Body of pancreas (tissue), 4 donors: ENCODE measurements around the gene MORC2.

Experiments used
- POLR2A ChIP-seq, 3 donors: fragments of 450-650 bp; IDR thresholded peaks; one replicate each; pipeline ENCODE4 v1.6.1; 2016; ENCODE audit warnings: antibody characterized with exemption in 3 of 3, mild to moderate bottlenecking in 2 of 3
- TF ChIP-seq, protein P1 (sequence below), 7 experiments: fragments of 450-650 bp in 4 of 7; fragments of 200-600 bp in 3 of 7; sonication (generic) in 3 of 7; IDR thresholded peaks; one replicate each; pipeline ENCODE4 v1.5.1; 2016 to 2019; ENCODE audit warnings: antibody characterized with exemption in 7 of 7

DNA sequence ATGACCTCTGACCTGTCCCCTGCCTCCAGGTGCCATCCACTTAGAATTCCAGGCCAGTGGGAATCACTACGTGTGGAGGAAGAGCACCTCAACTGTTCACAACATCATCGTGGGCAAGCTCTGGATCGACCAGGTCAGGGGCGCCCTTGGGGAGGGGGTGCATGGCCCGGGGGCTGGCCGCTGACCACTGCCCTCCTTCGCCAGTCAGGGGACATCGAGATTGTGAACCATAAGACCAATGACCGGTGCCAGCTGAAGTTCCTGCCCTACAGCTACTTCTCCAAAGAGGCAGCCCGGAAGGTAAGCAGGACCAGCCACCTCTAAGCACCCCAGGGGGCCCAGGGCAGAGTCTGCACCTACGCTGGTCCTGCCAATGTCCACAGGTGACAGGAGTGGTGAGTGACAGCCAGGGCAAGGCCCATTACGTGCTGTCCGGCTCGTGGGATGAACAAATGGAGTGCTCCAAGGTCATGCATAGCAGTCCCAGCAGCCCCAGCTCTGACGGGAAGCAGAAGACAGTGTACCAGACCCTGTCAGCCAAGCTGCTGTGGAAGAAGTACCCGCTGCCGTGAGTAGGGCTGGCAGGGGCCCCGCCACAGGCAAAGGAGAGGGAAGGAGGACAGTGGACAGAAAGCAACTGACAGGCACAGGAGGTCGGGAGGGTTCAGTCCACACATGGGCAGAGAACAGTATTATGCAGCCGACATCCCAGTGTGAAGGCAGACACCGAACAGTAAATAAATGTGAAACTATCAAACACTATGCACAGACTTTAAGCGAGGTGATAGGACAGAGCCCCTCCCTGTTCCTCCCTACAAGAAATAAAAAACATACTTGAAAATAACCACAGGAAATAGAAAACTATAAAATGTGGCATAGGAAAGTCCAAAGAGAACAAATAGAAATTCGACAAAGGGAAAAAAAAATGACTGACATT lies 74.9 kb downstream of the MORC2 start:
- TF ChIP-seq POLR2A (IDR thresholded peaks at IDR 0.05), result no peak
- TF ChIP-seq, protein P1, sequence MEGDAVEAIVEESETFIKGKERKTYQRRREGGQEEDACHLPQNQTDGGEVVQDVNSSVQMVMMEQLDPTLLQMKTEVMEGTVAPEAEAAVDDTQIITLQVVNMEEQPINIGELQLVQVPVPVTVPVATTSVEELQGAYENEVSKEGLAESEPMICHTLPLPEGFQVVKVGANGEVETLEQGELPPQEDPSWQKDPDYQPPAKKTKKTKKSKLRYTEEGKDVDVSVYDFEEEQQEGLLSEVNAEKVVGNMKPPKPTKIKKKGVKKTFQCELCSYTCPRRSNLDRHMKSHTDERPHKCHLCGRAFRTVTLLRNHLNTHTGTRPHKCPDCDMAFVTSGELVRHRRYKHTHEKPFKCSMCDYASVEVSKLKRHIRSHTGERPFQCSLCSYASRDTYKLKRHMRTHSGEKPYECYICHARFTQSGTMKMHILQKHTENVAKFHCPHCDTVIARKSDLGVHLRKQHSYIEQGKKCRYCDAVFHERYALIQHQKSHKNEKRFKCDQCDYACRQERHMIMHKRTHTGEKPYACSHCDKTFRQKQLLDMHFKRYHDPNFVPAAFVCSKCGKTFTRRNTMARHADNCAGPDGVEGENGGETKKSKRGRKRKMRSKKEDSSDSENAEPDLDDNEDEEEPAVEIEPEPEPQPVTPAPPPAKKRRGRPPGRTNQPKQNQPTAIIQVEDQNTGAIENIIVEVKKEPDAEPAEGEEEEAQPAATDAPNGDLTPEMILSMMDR (IDR thresholded peaks at IDR 0.05), result no peak
